IgD-negative memory B cell (primary cell): ENCODE measurements around the gene PRKCA. TPM values are rescaled to one million over a fixed set of nuclear protein-coding genes. Genes with fewer than 3 reads are reported as not detected.

Source experiments
- H3K27ac Mint-ChIP-seq, 3 donors: one replicate each; pipeline ENCODE4 v1.8.0; 2020 to 2022; ENCODE audit warnings: mild to moderate bottlenecking in 3 of 3, mixed read lengths in 3 of 3, moderate library complexity in 1 of 3
- H3K27me3 Mint-ChIP-seq: one replicate; pipeline ENCODE4 v1.8.0; 2021; ENCODE audit warnings: mixed read lengths
- H3K36me3 Mint-ChIP-seq: one replicate; pipeline ENCODE4 v1.8.0; 2020; ENCODE audit warnings: mild to moderate bottlenecking, mixed read lengths
- H3K4me1 Mint-ChIP-seq, 3 donors: one replicate each; pipeline ENCODE4 v1.8.0; 2020 to 2022; ENCODE audit warnings: mixed read lengths in 3 of 3, mild to moderate bottlenecking in 1 of 3
- H3K4me3 Mint-ChIP-seq, 4 donors: one replicate each; pipeline ENCODE4 v1.8.0; 2020 to 2022; ENCODE audit warnings: mild to moderate bottlenecking in 4 of 4, mixed read lengths in 4 of 4, moderate library complexity in 3 of 4
- H3K9me3 Mint-ChIP-seq, 3 donors: one replicate each; pipeline ENCODE4 v1.8.0; 2020 to 2021; ENCODE audit warnings: mixed read lengths in 3 of 3, mild to moderate bottlenecking in 1 of 3
- polyA plus RNA-seq: library from polyadenylated mRNA; unstranded; fragments of 300-500 nt; fragmentation: Illumina TruSeq; gene quantifications from one replicate; pipeline ENCODE4 v1.2.3, GENCODE V29; 2021

Gene PRKCA
- polyA plus RNA-seq, 1 donor from 2014 or later: 0.14 TPM

DNA sequence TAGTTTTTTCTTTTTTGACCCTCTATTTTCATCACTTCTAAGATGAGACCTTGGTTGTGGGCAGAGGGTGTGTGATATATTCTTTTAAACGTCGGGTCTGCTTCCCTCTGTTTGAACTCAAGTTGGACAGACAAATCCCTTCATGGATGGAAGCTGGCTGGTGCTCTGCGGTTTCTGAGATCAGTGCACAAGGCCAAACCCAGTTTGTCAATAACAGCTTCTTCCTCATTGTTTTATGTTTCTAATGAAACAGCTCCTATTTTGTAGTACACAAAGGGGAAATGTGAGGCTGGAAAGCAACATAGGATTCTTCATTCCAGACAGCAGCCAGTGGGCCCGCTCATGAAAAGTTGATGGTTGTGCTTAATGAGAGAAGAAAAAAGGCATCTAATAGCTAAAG is 159.6 kb downstream of the PRKCA start:
- Mint-ChIP-seq H3K4me1 (peaks cover 0 to 3% (median 2%) of the 10 kb centered on the region in 3 donors), H3K27me3 (no peaks in the 10 kb centered on the region), H3K36me3 (peaks cover 2% of the 10 kb centered on the region), H3K27ac (peak overlapping the region in 1 of 3 donors; percentile 20), H3K4me3 (no peak overlapping the region), H3K9me3 (peaks cover 2 to 9% (median 2%) of the 10 kb centered on the region in 3 donors)

- Mint-ChIP-seq H3K36me3 (peaks cover 2% of the 10 kb centered on the region), H3K4me1 (peaks cover 6 to 16% (median 13%) of the 10 kb centered on the region in 3 donors), H3K27me3 (no peaks in the 10 kb centered on the region), H3K27ac (no peak overlapping the region), H3K9me3 (no peaks in the 10 kb centered on the region), H3K4me3 (no peak overlapping the region)
Measured at GRCh38 chr17:66464921-66465320, 162.5 kb downstream of the PRKCA start.

DNA sequence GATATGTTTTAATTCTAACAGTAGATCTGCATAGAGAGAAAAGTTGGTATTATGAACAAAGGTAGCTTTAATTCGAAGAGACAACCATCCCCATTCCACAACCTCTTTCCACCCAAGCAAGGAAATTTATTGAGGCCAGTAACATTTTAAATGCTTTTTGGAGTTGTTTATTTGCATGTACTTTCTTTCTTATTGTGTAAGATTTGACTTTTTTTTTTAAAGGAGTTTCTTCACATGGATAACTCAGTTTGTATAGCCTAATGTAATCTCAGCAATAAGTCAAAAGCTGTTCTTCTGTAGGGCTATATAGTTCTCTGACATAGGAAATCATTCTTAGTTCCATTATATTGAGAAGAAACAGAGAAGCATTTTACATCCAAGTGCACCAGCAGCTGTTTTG is 163.3 kb downstream of the PRKCA start:
- Mint-ChIP-seq H3K27me3 (no peaks in the 10 kb centered on the region), H3K4me1 (peaks cover 6 to 19% (median 17%) of the 10 kb centered on the region in 3 donors), H3K4me3 (no peak overlapping the region), H3K27ac (no peak overlapping the region), H3K9me3 (no peaks in the 10 kb centered on the region), H3K36me3 (peaks cover 2% of the 10 kb centered on the region)

- H3K27me3 Mint-ChIP-seq: no peaks in the 10 kb centered on the region
- no peak overlapping the region for H3K27ac Mint-ChIP-seq
- H3K4me3 Mint-ChIP-seq: peak overlapping the region in 1 of 4 donors; percentile 73
- peaks cover 6 to 19% (median 17%) of the 10 kb centered on the region in 3 donors for H3K4me1 Mint-ChIP-seq
- H3K9me3 Mint-ChIP-seq: no peaks in the 10 kb centered on the region
- peaks cover under 1% of the 10 kb centered on the region for H3K36me3 Mint-ChIP-seq
Measured at GRCh38 chr17:66466106-66466820, 163.8 kb downstream of the PRKCA start.

GRCh38 chr17:66466840-66467367 is 164.5 kb downstream of the PRKCA start:
- Mint-ChIP-seq H3K27ac (peak overlapping the region in 1 of 3 donors; percentile 52), H3K36me3 (no peaks in the 10 kb centered on the region), H3K4me3 (peak overlapping the region in 1 of 4 donors; percentile 73), H3K27me3 (no peaks in the 10 kb centered on the region), H3K4me1 (peaks cover 6 to 19% (median 17%) of the 10 kb centered on the region in 3 donors), H3K9me3 (no peaks in the 10 kb centered on the region)

DNA sequence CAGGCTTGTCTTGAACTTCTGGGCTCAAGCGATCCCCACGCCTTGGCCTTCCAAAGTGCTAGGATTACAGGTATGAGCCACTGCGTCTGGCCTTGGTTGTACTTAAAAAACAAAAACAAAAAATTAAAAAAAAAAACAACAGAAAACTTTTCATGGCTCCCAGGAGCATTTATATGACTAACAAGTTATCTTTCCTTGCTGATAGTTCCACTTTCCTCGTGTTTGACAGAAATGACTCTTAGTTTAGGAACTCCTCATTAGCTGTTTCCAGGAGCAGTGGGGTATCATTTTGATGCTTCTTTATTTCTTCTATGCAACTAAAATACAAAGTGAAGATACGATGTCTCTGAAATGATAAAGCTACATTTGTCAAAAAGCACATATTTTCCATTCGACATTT is 165.4 kb downstream of the PRKCA start:
- Mint-ChIP-seq H3K36me3 (no peaks in the 10 kb centered on the region), H3K4me1 (peaks cover 6 to 19% (median 17%) of the 10 kb centered on the region in 3 donors), H3K4me3 (peak overlapping the region in 1 of 4 donors; percentile 27), H3K27ac (no peak overlapping the region), H3K9me3 (no peaks in the 10 kb centered on the region), H3K27me3 (peaks cover 4% of the 10 kb centered on the region)

DNA sequence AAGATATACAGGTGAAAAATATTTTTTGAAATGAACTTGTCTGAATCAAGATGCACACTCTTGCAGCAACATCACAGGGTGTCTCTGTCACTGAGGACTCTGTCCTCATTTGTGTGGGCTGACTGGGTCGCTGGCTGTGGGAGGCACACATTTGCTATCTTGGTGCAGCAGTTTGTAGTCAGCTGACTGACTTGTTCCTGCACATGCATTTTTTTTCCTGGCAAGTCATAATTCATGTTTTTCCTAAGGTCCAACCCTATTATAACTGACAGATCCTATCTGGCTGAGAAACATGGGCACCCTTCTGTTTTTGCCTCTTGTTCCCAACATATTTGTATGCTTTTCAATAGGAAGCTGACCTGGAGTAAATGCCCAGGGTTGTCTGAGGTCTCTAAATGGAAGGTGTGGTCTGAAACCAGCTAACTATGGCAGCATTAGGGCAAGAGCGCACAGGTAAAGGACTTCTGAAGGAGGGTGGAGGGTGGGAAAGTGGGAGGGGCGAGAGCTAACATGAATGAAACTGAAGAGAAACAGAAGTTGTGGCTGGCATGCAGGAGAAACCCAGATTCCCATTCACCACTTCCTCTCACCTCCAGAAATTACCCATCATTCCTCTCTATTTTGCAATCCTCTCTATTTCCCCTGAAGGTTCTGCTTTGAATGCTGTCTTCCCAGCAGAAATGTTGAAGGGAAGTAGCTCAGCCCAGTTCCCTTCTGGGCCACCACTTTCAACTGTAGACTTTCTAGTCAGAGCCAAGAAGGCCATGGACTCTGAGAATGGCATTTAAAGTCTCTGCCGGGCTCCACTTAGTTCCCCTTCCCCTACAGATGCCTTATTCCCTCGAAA is 166.1 kb downstream of the PRKCA start:
- Mint-ChIP-seq H3K4me1 (peaks cover 6 to 19% (median 17%) of the 10 kb centered on the region in 3 donors), H3K9me3 (no peaks in the 10 kb centered on the region), H3K27me3 (peaks cover 4% of the 10 kb centered on the region), H3K27ac (no peak overlapping the region), H3K36me3 (no peaks in the 10 kb centered on the region), H3K4me3 (peak overlapping the region in 1 of 4 donors; percentile 63)

DNA sequence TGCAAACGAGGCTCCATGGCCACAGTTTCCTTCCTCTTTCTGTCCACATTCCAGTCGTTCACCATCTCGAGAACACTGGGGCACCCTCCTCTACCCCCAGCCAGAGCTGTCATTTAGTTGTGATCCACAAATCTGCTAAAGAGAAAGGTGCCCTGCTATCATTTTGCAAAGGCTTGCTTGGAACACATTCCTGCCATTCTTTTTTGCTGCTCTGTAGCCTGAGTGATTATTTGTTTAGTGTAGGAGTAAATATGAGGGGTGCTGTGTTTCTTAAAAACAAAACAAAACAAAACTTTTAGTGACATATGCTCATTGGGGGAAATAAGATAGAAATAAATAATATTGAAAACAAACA is 166.7 kb downstream of the PRKCA start:
- Mint-ChIP-seq H3K27me3 (peaks cover 4% of the 10 kb centered on the region), H3K36me3 (no peaks in the 10 kb centered on the region), H3K27ac (no peak overlapping the region), H3K9me3 (no peaks in the 10 kb centered on the region), H3K4me3 (peak overlapping the region in 1 of 4 donors; percentile 63), H3K4me1 (peaks cover 6 to 19% (median 17%) of the 10 kb centered on the region in 3 donors)

GRCh38 chr17:66469461-66469860 is 167.0 kb downstream of the PRKCA start:
- Mint-ChIP-seq H3K36me3 (no peaks in the 10 kb centered on the region), H3K4me1 (peaks cover 6 to 19% (median 17%) of the 10 kb centered on the region in 3 donors), H3K27ac (no peak overlapping the region), H3K27me3 (peaks cover 4% of the 10 kb centered on the region), H3K9me3 (no peaks in the 10 kb centered on the region), H3K4me3 (peak overlapping the region in 1 of 4 donors; percentile 5)

DNA sequence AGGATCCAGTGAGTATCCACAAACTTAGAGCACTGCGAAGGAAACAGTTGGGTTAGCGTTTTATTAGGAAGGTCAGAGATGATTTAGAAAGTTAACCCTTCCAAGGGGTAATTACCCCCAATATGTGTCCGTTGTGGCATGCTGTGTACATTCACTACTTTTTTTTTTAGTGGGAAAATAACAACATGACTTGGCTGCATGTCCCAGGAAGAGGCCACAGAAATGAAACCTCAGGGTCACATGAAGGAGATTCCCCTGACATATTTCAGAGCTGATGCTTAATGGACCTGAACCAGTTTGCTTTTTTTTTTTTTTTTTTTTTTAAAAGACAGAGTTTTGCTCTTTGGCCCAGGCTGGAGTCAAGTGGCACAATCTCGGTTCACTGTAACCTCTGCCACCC is 167.5 kb downstream of the PRKCA start:
- Mint-ChIP-seq H3K9me3 (no peaks in the 10 kb centered on the region), H3K4me1 (peaks cover 6 to 19% (median 17%) of the 10 kb centered on the region in 3 donors), H3K36me3 (no peaks in the 10 kb centered on the region), H3K27ac (no peak overlapping the region), H3K4me3 (peak overlapping the region in 1 of 4 donors; percentile 5), H3K27me3 (peaks cover 4% of the 10 kb centered on the region)

- Mint-ChIP-seq H3K27me3 (peaks cover 4% of the 10 kb centered on the region), H3K4me3 (no peak overlapping the region), H3K4me1 (peaks cover 3 to 17% (median 15%) of the 10 kb centered on the region in 3 donors), H3K36me3 (no peaks in the 10 kb centered on the region), H3K27ac (no peak overlapping the region), H3K9me3 (no peaks in the 10 kb centered on the region)
Measured at GRCh38 chr17:66472123-66472522, 169.7 kb downstream of the PRKCA start.

GRCh38 chr17:66474258-66474657 is 171.8 kb downstream of the PRKCA start:
- Mint-ChIP-seq H3K27me3 (peaks cover 4% of the 10 kb centered on the region), H3K27ac (no peak overlapping the region), H3K9me3 (peaks cover 0 to 1% (median 0%) of the 10 kb centered on the region in 3 donors), H3K4me1 (peaks cover 0 to 10% (median 3%) of the 10 kb centered on the region in 3 donors), H3K36me3 (no peaks in the 10 kb centered on the region), H3K4me3 (no peak overlapping the region)

DNA sequence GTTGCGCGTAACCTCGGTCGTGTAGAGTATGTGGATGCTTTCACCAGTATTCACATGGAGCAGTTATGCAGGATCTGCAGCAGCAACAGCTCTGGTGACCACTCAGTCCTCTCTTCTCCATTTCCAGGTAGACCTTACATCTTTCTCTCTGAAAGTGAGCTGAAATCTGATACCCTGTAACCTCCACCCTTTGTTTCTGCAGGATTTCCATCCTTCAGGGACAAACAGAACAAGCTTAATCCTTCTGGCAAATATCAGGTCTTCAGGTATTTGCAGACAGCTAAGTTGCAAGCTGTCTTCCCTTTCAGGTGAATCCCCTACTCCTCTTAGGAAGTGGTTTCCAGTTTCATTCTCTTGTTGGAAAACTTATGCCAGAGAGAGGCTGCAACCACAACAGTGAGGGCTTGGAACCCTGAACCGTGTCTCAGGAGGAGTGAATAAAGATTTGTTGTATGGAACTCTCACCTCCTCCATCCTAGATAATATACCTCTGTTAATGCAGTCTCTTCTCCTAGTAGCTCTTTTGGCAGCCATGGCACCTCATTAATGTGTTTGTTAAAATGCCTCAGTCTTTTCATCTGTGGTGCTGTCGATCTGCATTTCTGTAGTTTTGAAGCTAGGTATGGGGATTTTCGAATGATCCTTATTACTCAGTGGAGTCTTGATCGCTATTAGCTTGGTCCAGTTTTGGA is 172.5 kb downstream of the PRKCA start:
- Mint-ChIP-seq H3K27ac (no peak overlapping the region), H3K27me3 (peaks cover 4% of the 10 kb centered on the region), H3K4me1 (peaks cover 0 to 4% (median 3%) of the 10 kb centered on the region in 3 donors), H3K4me3 (no peak overlapping the region), H3K36me3 (peaks cover 1% of the 10 kb centered on the region), H3K9me3 (peaks cover 0 to 6% (median 0%) of the 10 kb centered on the region in 3 donors)

DNA sequence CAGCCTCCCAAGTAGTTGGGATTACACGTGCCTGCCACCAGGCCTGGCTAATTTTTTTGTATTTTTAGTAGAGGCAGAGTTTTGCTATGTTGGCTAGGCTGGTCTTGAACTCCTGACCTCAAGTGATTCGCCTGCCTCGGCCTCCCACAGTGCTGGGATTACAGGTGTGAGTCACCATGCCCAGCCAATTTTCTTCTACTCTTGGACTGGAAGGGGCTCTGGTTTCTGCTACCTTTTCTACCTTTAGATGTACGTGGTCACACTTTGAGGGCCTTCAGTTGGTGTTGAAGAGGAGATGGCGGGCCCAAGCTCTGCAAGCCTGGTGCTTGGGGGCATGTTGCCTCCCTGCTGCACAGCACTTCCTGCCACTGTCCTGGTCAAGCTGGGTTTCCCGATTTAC is 173.6 kb downstream of the PRKCA start:
- H3K9me3 Mint-ChIP-seq: peaks cover 0 to 6% (median 0%) of the 10 kb centered on the region in 3 donors
- H3K27me3 Mint-ChIP-seq: peaks cover 4% of the 10 kb centered on the region
- H3K4me1 Mint-ChIP-seq: no peaks in the 10 kb centered on the region
- peaks cover 1% of the 10 kb centered on the region for H3K36me3 Mint-ChIP-seq
- no peak overlapping the region for H3K4me3 Mint-ChIP-seq
- no peak overlapping the region for H3K27ac Mint-ChIP-seq
